ENCODE results near the gene TEX14.
A peak's percentile ranks its signal among the peaks of the same experiment; 100 is the strongest.
"Not testable (repeated sequence)": the region's sequence is repeated elsewhere in the genome, so short reads cannot be mapped to it uniquely, and the experiment has no call there.

TEX14 gene

DNA sequence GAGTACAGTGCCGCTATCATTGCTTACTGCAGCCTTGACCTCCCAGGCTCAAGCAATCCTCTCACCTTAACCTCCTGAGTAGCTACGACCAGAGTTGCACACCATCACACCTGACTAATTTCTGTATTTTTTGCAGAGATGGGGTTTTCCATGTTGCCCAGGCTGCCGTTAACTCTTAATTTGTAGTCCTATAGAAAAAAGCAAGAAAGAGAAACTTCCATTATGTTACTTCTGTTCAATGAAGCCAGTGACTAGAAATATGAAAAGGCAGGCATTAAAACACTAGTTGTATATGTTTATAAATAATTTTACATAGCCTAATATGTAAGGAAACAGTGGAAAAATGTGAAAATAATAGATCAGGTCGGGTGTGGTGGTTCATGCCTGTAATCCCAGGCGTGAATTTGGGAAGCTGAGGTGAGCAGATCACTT is 10.2 kb upstream of the TEX14 start:
- TF ChIP-seq, protein P1, sequence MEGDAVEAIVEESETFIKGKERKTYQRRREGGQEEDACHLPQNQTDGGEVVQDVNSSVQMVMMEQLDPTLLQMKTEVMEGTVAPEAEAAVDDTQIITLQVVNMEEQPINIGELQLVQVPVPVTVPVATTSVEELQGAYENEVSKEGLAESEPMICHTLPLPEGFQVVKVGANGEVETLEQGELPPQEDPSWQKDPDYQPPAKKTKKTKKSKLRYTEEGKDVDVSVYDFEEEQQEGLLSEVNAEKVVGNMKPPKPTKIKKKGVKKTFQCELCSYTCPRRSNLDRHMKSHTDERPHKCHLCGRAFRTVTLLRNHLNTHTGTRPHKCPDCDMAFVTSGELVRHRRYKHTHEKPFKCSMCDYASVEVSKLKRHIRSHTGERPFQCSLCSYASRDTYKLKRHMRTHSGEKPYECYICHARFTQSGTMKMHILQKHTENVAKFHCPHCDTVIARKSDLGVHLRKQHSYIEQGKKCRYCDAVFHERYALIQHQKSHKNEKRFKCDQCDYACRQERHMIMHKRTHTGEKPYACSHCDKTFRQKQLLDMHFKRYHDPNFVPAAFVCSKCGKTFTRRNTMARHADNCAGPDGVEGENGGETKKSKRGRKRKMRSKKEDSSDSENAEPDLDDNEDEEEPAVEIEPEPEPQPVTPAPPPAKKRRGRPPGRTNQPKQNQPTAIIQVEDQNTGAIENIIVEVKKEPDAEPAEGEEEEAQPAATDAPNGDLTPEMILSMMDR (IDR thresholded peaks at IDR 0.05; ENCODE audit: low read depth, low read length): no peak
- no peak overlapping the region for H3K4me3 ChIP-seq (ENCODE audit: low read depth, low read length)

DNA sequence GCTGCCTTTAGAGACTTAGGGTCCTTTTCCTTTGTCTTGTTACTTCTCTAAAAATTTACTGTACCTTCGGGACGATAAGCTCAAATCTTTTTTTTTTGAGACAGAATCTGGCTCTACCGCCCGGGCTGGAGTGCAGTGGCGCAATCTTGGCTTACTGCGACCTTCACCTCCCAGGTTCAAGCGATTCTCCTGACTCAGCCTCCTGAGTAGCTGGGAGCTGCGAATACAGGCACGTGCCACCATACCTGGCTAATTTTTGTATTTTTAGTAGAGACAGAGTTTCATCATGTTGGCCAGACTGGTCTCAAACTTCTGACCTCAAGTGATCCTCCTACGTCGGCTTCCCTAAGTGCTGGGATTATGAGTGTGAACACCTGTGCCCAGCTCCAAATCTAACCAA is 7.9 kb upstream of the TEX14 start:
- TF ChIP-seq, protein P1 (IDR thresholded peaks at IDR 0.05; ENCODE audit: low read depth, low read length): no peak
- no peak overlapping the region for H3K4me3 ChIP-seq (ENCODE audit: low read depth, low read length)

DNA sequence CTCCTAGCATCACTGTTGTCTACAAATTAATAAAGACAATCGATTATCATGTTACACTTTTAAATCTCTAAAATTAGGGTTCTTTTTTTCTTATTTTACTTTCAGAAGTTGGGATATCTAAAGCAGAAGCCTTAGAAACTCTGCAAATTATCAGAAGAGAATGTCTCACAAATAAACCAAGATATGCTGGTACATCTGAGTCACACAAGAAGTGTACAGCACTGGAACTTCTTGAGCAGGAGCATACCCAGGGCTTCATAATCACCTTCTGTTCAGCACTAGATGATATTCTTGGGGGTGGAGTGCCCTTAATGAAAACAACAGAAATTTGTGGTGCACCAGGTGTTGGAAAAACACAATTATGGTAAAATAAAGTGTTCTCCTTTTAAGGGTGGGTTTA is 3.0 kb upstream of the TEX14 start:
- H3K4me3 ChIP-seq (ENCODE audit: low read depth, low read length): no peak overlapping the region
- TF ChIP-seq, protein P1 (IDR thresholded peaks at IDR 0.05; ENCODE audit: low read depth, low read length): no peak

DNA sequence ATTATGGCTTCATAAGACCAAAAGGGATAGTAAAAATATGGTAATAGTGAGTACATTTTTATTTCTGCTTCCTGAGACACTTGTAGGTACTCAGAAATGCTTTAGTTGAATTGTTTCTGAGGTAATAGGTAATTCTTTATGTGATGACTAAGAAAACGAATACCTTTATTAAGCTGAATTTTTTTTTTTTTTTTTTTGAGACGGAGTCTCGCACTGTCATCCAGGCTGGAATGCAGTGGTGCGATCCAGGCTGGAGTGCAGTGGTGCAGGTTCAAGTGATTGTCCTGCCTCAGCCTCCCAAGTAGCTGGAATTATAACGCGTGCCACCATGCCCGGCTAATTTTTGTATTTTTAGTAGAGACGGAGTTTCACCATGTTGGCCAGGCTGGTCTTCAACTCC is 2.5 kb upstream of the TEX14 start:
- H3K4me3 ChIP-seq (ENCODE audit: low read depth, low read length): no peak overlapping the region
- TF ChIP-seq, protein P1 (IDR thresholded peaks at IDR 0.05; ENCODE audit: low read depth, low read length): no peak

DNA sequence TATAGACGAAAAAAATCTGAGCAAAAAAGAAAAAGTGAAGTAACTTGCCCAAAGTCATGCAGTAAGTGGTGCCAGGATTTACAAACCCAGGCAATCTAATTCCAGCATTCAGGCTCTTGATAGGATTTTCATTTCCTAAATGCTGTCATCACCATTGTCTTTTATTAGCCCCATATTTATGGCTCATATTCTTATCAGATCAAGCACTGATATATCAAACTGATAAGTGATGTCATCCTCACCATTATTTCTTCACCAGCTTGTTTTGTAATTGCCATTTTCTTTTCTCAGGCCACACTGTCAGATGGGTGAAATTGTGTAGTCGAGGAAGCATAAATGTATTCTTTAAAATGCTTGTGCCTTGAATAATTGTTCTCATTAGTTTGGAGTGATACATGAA is 1.9 kb upstream of the TEX14 start:
- H3K4me3 ChIP-seq (ENCODE audit: low read depth, low read length): no peak overlapping the region
- TF ChIP-seq, protein P1 (IDR thresholded peaks at IDR 0.05; ENCODE audit: low read depth, low read length): no peak

DNA sequence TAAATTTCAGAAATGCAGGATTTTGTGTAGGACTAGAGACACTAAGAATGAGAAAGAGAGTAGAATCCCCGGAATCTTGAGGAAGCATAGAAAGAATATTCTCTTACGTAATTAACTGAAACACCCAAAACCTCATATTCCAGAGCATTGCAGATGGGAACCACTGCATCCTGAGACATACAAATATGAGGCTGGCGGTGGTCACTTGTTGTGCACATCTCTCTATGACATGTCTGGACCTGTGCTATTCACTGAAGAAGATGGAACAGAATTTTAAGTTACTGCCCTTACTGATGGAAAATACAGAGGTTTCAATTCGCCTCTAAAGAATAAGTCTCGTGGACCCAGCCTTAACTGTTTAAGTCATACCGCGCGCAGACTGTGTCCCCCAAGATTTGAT is 1.4 kb upstream of the TEX14 start:
- H3K4me3 ChIP-seq (ENCODE audit: low read depth, low read length): peak overlapping the region; percentile 81
- TF ChIP-seq, protein P1 (IDR thresholded peaks at IDR 0.05; ENCODE audit: low read depth, low read length): no peak

DNA sequence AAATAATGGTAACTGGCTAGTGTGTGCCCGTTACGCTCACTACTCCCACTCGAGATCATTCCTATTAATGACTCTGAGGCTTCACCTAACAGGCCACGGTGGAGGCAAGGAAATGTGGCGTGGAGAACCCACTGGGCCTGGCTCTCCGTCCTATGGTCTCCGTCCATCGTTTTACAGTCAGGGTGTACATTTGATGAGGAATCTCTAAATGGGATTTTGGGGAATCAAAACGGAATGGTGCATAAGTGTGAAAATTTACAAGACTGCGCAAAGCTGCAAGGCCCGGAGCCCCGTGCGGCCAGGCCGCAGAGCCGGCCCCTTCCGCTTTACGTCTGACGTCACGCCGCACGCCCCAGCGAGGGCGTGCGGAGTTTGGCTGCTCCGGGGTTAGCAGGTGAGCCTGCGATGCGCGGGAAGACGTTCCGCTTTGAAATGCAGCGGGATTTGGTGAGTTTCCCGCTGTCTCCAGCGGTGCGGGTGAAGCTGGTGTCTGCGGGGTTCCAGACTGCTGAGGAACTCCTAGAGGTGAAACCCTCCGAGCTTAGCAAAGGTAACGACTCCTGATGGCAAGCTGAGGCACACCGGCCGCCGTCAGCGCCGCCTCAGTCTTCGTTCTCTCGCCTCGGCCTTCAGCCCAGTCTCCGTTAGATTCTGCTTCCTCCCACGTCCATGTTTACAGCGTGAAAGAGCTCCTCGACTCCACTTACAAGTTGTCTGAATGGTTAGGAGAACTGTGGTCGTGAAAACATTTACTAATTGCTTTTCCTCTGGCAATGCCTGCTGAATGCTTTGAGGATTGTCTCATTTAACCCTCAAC is 602 bp upstream of the TEX14 start, which contains the start of gene RAD51C:
Gene RAD51C, plus strand, starts transcription at position 364 of the 817 bp plus-strand sequence. Its CDS starts 42 bp downstream, at position 406.
- TF ChIP-seq, protein P1 (IDR thresholded peaks at IDR 0.05; ENCODE audit: low read depth, low read length): no peak

DNA sequence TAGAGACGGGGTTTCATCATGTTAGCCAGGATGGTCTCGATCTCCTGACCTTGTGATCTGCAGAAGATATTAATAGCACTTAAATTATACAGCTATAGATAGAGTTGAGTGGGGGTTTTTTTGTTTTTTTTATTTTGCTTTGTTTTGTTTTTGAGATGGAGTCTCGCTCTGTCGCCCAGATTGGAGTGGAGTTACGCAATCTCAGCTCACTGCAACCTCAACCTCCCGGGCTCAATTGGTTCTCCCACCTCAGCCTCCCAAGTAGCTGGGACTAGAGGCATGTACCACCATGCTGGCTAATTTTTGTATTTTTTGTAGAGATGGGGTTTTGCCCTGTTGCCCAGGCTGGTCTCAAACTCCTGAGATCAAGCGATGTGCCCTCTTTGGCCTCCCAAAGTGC is 1.8 kb downstream of the TEX14 start:
- not testable (repeated sequence) for H3K4me3 ChIP-seq (ENCODE audit: low read depth, low read length)

More for the DNA sequence above, 602 bp upstream of the TEX14 start, which contains the start of gene RAD51C:
- peak within 1 kb of the TSS; percentile 81 for H3K4me3 ChIP-seq (ENCODE audit: low read depth, low read length)

Data from WI38 (cell line).